Measurements from ENCODE around the gene NKX3-2.

Gene NKX3-2

GRCh38 chr4:13530823-13531624 is 13.3 kb downstream of the NKX3-2 start:
- DNase-seq (ENCODE audit: low read depth): no peak

GRCh38 chr4:13529128-13529919 is 15.0 kb downstream of the NKX3-2 start:
- no peak for DNase-seq (ENCODE audit: low read depth)

GRCh38 chr4:13528821-13529127 is 15.5 kb downstream of the NKX3-2 start:
- no peak for DNase-seq (ENCODE audit: low read depth)

GRCh38 chr4:13527981-13528820 is 16.1 kb downstream of the NKX3-2 start:
- DNase-seq (ENCODE audit: low read depth): no peak

- no peak for DNase-seq (ENCODE audit: low read depth)
Observed at GRCh38 chr4:13527192-13527980, 16.9 kb downstream of the NKX3-2 start.

GRCh38 chr4:13526658-13527057 is 17.6 kb downstream of the NKX3-2 start:
- DNase-seq (ENCODE audit: low read depth): no peak

- no peak for DNase-seq (ENCODE audit: low read depth)
Observed at GRCh38 chr4:13525606-13526281, 18.6 kb downstream of the NKX3-2 start.

GRCh38 chr4:13524504-13525243 is 19.6 kb downstream of the NKX3-2 start:
- DNase-seq (ENCODE audit: low read depth): no peak

- DNase-seq (ENCODE audit: low read depth): no peak
Observed at GRCh38 chr4:13523591-13524503, 20.5 kb downstream of the NKX3-2 start.

- no peak for DNase-seq (ENCODE audit: low read depth)
Observed at GRCh38 chr4:13523105-13523477, 21.2 kb downstream of the NKX3-2 start.

GRCh38 chr4:13522282-13523104 is 21.8 kb downstream of the NKX3-2 start:
- no peak for DNase-seq (ENCODE audit: low read depth)

GRCh38 chr4:13521047-13521446 is 23.3 kb downstream of the NKX3-2 start:
- no peak for DNase-seq (ENCODE audit: low read depth)

GRCh38 chr4:13516315-13516860 is 27.9 kb downstream of the NKX3-2 start:
- DNase-seq (ENCODE audit: low read depth): no peak

- no peak for DNase-seq (ENCODE audit: low read depth)
Observed at GRCh38 chr4:13515268-13515667, 29.0 kb downstream of the NKX3-2 start.

- no peak for DNase-seq (ENCODE audit: low read depth)
Observed at GRCh38 chr4:13514722-13515121, 29.6 kb downstream of the NKX3-2 start.

- no peak for DNase-seq (ENCODE audit: low read depth)
Observed at GRCh38 chr4:13511101-13511500, 33.2 kb downstream of the NKX3-2 start.

- no peak for DNase-seq (ENCODE audit: low read depth)
Observed at GRCh38 chr4:13509442-13509841, 34.9 kb downstream of the NKX3-2 start.

- no peak for DNase-seq (ENCODE audit: low read depth)
Observed at GRCh38 chr4:13504374-13504773, 39.9 kb downstream of the NKX3-2 start.

Data from GM04504 (cell line).